ENCODE data around the gene KIF23. TPM values are rescaled to one million over a fixed set of nuclear protein-coding genes. Genes with fewer than 3 reads are reported as not detected.

Gene KIF23
- total and polyA plus RNA-seq, 2 of the 4 experiments (the other 2 are of a cell fraction): 37.7 to 56.1 TPM

- H4K91ac ChIP-seq (ENCODE audit: insufficient read depth, low read depth, low read length): no peak overlapping the region
- 0 out of 2 replicates have a peak overlapping the region, but pooled peaks have one; percentile 47 for H3K14ac ChIP-seq (replicated peaks; ENCODE audit: low read depth, low read length)
- DNase-seq (peak; percentile 47), ATAC-seq (ENCODE audit: low read depth) (no peak)
- peaks cover 43% of the 10 kb centered on the region for H3K9me1 ChIP-seq (ENCODE audit: insufficient read depth, low read length)
- no peak overlapping the region for H2BK20ac ChIP-seq (ENCODE audit: low read depth, low read length)
- BruUV-seq (replicated peaks): no TSS peak
- intact Hi-C loops (cut with micrococcal nuclease) (no loop called here), in situ Hi-C loops (cut with MboI; ENCODE audit: low sequenced_read_pairs) (no loop called here), dilution Hi-C loops (cut with HindIII; ENCODE audit: low sequenced_read_pairs, unreplicated experiment) (no loop called here)
- H2AFZ ChIP-seq (replicated peaks; ENCODE audit: low read length, poor library complexity): no peak overlapping the region
- no peaks in the 10 kb centered on the region for H3K9me3 ChIP-seq (ENCODE audit: control insufficient read depth, insufficient read depth, low read length)
- 58% methylated on average over 2 of the region's 6 CpGs; no CpG with 5 or more reads in 1 of the 2 experiments for WGBS, 2 experiments (ENCODE audit: extremely low coverage in 2 of 2, insufficient read length in 1 of 2)
- H4K20me1 ChIP-seq (ENCODE audit: insufficient read depth, low read length): peaks cover 34% of the 10 kb centered on the region
- no peak overlapping the region for H3K9ac ChIP-seq (ENCODE audit: low read depth, low read length)
- no peak overlapping the region for H2BK5ac ChIP-seq (ENCODE audit: low read depth, low read length, poor library complexity, severe bottlenecking)
- H4K8ac ChIP-seq (ENCODE audit: low read depth in 2 of 2, low read length in 2 of 2): no peak overlapping the region
- CTCF ChIA-PET: interaction anchor here (0.5 kb wide), 1 partner anchor 59 kb away, joined by 3 read pairs; no protein-coding TSS in a partner anchor
- no peak overlapping the region for H2BK120ac ChIP-seq (ENCODE audit: low read depth, low read length)
- TF ChIP-seq RAD21 (IDR thresholded peaks at IDR 0.05; ENCODE audit: low read length) (no peak), CTCF (conservative IDR thresholded peaks at IDR 0.05; ENCODE audit: low read depth, low read length) (no peak), FOS (IDR thresholded peaks at IDR 0.05; ENCODE audit: low read depth, low read length) (no peak), POLR2A (IDR thresholded peaks at IDR 0.05; ENCODE audit: low read depth, low read length) (no peak), SMC3 (IDR thresholded peaks at IDR 0.05; ENCODE audit: low read depth, low read length) (no peak), MAZ (IDR thresholded peaks at IDR 0.05; ENCODE audit: borderline replicate concordance, low read depth, low read length) (no peak), NFE2L2 (IDR thresholded peaks at IDR 0.05; ENCODE audit: low read depth, low read length) (no peak), CEBPB (IDR thresholded peaks at IDR 0.05; ENCODE audit: low read depth, low read length) (no peak), RCOR1 (IDR thresholded peaks at IDR 0.05; ENCODE audit: insufficient replicate concordance, low read length) (no peak), CHD1 (IDR thresholded peaks at IDR 0.05; ENCODE audit: low read depth, low read length) (no peak), BHLHE40 (IDR thresholded peaks at IDR 0.05; ENCODE audit: low read depth, low read length) (no peak), USF2 (IDR thresholded peaks at IDR 0.05; ENCODE audit: low read depth, low read length) (no peak), MXI1 (IDR thresholded peaks at IDR 0.05; ENCODE audit: borderline replicate concordance, low read depth, low read length) (no peak)
- H3K79me1 ChIP-seq (ENCODE audit: low read depth in 1 of 2, low read length in 2 of 2): peaks cover 24 to 84% of the 10 kb centered on the region in 2 experiments; a peak in 3 of 4 replicates
- no peak overlapping the region; the same call in 1 of the 2 replicates for H3K4ac ChIP-seq (ENCODE audit: low read depth, low read length)
- no peak overlapping the region for H3K18ac ChIP-seq (ENCODE audit: low read depth, low read length)
- H4K5ac ChIP-seq (ENCODE audit: low read depth, low read length): no peak overlapping the region
- H2AK9ac ChIP-seq (replicated peaks; ENCODE audit: low read depth, low read length, poor library complexity): no peak overlapping the region
- no peak overlapping the region for H3K23ac ChIP-seq (ENCODE audit: low read depth, low read length)
- no peak overlapping the region; the same call in 1 of the 2 replicates for H2AK5ac ChIP-seq (ENCODE audit: low read depth, low read length)
- H3K4me3 ChIP-seq (ENCODE audit: insufficient read depth, low read depth, low read length): no peak overlapping the region
- H3K56ac ChIP-seq (ENCODE audit: extremely low read depth, insufficient read depth, low read length): no peak overlapping the region
- H3K4me2 ChIP-seq (ENCODE audit: low read depth, low read length): no peak overlapping the region
- POLR2A ChIA-PET (ENCODE audit: unreplicated experiment): no interaction called here
- peaks cover 6% of the 10 kb centered on the region for H3K36me3 ChIP-seq (ENCODE audit: control insufficient read depth, insufficient read depth, low read length)
- no peak overlapping the region for H2BK15ac ChIP-seq (ENCODE audit: low read depth, low read length)
- no peak overlapping the region for H3K27ac ChIP-seq (ENCODE audit: insufficient read depth, low read length)
- peaks cover 13% of the 10 kb centered on the region for H3K4me1 ChIP-seq (ENCODE audit: control insufficient read depth, insufficient read depth, low read length)
- no peaks in the 10 kb centered on the region for H3K27me3 ChIP-seq (ENCODE audit: control insufficient read depth, insufficient read depth, low read length)
Measured at GRCh38 chr15:69400850-69401249, 13.3 kb upstream of the KIF23 start.

All from IMR-90 (cell line).